SU-DHL-6 (cell line): ENCODE measurements around the gene IMPDH2.

ENCODE experiments used
- H2AFZ ChIP-seq: fragments of 200-600 bp; sonication (generic); 2 replicates; pipeline ENCODE4 v1.6.1; 2014; ENCODE audit warnings: low read depth, mild to moderate bottlenecking, moderate library complexity, mixed read lengths, antibody characterized with exemption, low read length; ENCODE audit not compliant: severe bottlenecking
- H3F3A ChIP-seq: fragments of 200-600 bp; shearing (Covaris generic); 2 replicates; pipeline ENCODE4 v1.6.0; 2016; ENCODE audit warnings: antibody characterized with exemption, mild to moderate bottlenecking; ENCODE audit not compliant: insufficient read depth
- H3K27ac ChIP-seq: fragments of 200-600 bp; sonication (generic); 2 replicates; pipeline ENCODE4 v1.5.1; 2016; ENCODE audit warnings: low read depth, mild to moderate bottlenecking, low read length, moderate library complexity, mixed read lengths
- H3K27me3 ChIP-seq: fragments of 200-600 bp; sonication (generic), shearing (Covaris generic); 2 replicates; pipeline ENCODE4 v1.6.0; 2014; ENCODE audit warnings: mild to moderate bottlenecking, low read length
- H3K36me3 ChIP-seq: fragments of 200-600 bp; sonication (generic); 2 replicates; pipeline ENCODE4 v1.6.1; 2014; ENCODE audit warnings: mild to moderate bottlenecking, low read length, mixed read lengths
- H3K4me2 ChIP-seq: fragments of 300-600, 200-600 bp; shearing (Covaris generic), sonication (generic); 2 replicates; pipeline ENCODE4 v1.6.0; 2014; ENCODE audit warnings: low read length, low read depth, mild to moderate bottlenecking; ENCODE audit not compliant: poor library complexity, severe bottlenecking
- H3K4me3 ChIP-seq: fragments of 200-600 bp; sonication (generic); 2 replicates; pipeline ENCODE4 v1.5.1; 2014; ENCODE audit warnings: antibody characterized with exemption, low read length, mild to moderate bottlenecking, mixed read lengths; ENCODE audit not compliant: insufficient read depth, poor library complexity, severe bottlenecking
- H3K79me2 ChIP-seq: fragments of 200-600 bp; sonication (generic); 2 replicates; pipeline ENCODE4 v1.6.1; 2014; ENCODE audit warnings: mild to moderate bottlenecking, low read length, moderate library complexity; ENCODE audit not compliant: insufficient read depth
- H3K9ac ChIP-seq: fragments of 200-600 bp; sonication (generic); 2 replicates; pipeline ENCODE4 v1.7.0; 2014; ENCODE audit warnings: mild to moderate bottlenecking, low read length
- H3K9me2 ChIP-seq: fragments of 200-600 bp; sonication (generic); replicated peaks from 2 replicates; pipeline ENCODE4 v1.6.1; 2014; ENCODE audit warnings: low read length; ENCODE audit not compliant: insufficient read depth
- H3K9me3 ChIP-seq: fragments of 200-600 bp; sonication (generic); 2 replicates; pipeline ENCODE4 v1.6.1; 2014; ENCODE audit warnings: low read length, mixed read lengths; ENCODE audit not compliant: insufficient read depth
- H4K20me1 ChIP-seq: fragments of 200-600 bp; sonication (generic); 2 replicates; pipeline ENCODE4 v1.6.1; 2014; ENCODE audit warnings: low read depth, mild to moderate bottlenecking, antibody characterized with exemption, low read length, moderate library complexity, mixed read lengths
- EZH2phosphoT487 ChIP-seq: fragments of 200-600 bp; sonication (generic), shearing (Covaris generic); conservative IDR thresholded peaks from 2 replicates; pipeline ENCODE4 v1.6.1; 2018; ENCODE audit warnings: mild to moderate bottlenecking, antibody characterized with exemption, low read length, moderate library complexity, mixed read lengths
- TF ChIP-seq, protein P1 (sequence below): fragments of 200-600 bp; sonication (generic); IDR thresholded peaks from one replicate; pipeline ENCODE4 v1.5.1; 2017; ENCODE audit warnings: antibody characterized with exemption, mild to moderate bottlenecking, low read length, moderate library complexity; ENCODE audit not compliant: insufficient read depth, poor library complexity, severe bottlenecking

IMPDH2 gene

GRCh38 chr3:48989796-48990635 lies 39.2 kb downstream of the IMPDH2 start, which contains the start of gene P4HTM:
TSS of gene P4HTM (plus strand) at chr3:48990241. CDS start at chr3:48990257, 16 bp downstream.
- Histone ChIP-seq H3K36me3 (no peaks in the 10 kb centered on the region), H2AFZ (peak within 1 kb of the TSS; percentile 64), H3K27me3 (no peaks in the 10 kb centered on the region), H4K20me1 (no peaks in the 10 kb centered on the region), H3K4me2 (peak within 1 kb of the TSS; percentile 76), H3K27ac (peak within 1 kb of the TSS; percentile 65), H3K79me2 (peaks cover 20% of the 10 kb centered on the region), H3K9me2 (no peaks in the 10 kb centered on the region), H3K9me3 (no peaks in the 10 kb centered on the region), H3F3A (peaks cover 9% of the 10 kb centered on the region; the same call in 1 of the 2 replicates), H3K4me3 (peak within 1 kb of the TSS; percentile 60), H3K9ac (peak within 1 kb of the TSS; percentile 70)
- no peak for TF ChIP-seq EZH2phosphoT487
- TF ChIP-seq, protein P1, sequence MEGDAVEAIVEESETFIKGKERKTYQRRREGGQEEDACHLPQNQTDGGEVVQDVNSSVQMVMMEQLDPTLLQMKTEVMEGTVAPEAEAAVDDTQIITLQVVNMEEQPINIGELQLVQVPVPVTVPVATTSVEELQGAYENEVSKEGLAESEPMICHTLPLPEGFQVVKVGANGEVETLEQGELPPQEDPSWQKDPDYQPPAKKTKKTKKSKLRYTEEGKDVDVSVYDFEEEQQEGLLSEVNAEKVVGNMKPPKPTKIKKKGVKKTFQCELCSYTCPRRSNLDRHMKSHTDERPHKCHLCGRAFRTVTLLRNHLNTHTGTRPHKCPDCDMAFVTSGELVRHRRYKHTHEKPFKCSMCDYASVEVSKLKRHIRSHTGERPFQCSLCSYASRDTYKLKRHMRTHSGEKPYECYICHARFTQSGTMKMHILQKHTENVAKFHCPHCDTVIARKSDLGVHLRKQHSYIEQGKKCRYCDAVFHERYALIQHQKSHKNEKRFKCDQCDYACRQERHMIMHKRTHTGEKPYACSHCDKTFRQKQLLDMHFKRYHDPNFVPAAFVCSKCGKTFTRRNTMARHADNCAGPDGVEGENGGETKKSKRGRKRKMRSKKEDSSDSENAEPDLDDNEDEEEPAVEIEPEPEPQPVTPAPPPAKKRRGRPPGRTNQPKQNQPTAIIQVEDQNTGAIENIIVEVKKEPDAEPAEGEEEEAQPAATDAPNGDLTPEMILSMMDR, result peak; percentile 15

DNA sequence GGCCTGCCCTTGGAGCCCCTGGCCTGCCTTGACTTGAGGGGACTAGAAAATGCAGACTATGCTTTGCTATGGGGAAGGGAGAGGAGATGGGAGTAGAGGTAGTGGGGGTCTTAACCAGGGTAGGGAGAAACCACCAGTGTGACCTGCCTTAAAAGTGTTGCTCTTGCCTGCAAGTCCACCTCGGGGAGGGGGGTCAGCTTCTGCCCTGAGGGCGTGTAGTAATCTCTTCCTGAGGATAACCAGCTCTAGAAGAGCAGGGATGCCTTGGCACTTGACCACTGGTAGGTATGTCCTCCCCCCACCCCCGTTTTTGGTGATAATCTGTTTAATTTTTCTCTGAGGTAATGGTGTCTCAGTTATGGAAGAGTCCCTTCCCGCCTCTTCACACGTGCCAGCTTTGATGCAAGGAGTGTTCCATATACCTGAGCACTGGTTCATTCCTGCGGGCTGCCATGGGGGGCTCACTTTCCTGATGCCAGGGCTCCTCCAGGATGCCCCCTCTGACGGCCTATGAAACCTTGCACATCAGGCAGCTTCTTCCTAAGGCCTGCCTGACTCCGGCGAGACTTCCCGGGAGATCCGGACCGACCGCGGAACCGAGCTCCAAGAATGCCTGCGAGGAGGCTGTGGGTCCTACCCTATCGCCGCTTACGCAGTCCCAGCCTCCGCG lies 39.9 kb downstream of the IMPDH2 start:
- Histone ChIP-seq H3K4me2 (peak overlapping the region; percentile 76), H4K20me1 (no peaks in the 10 kb centered on the region), H3K36me3 (no peaks in the 10 kb centered on the region), H3K4me3 (peak overlapping the region; percentile 60), H2AFZ (peak overlapping the region; percentile 61), H3K27ac (peak overlapping the region; percentile 65), H3K9me3 (no peaks in the 10 kb centered on the region), H3K9ac (peak overlapping the region; percentile 70), H3F3A (peaks cover 9% of the 10 kb centered on the region; the same call in 1 of the 2 replicates), H3K79me2 (peaks cover 20% of the 10 kb centered on the region), H3K27me3 (no peaks in the 10 kb centered on the region), H3K9me2 (no peaks in the 10 kb centered on the region)
- TF ChIP-seq EZH2phosphoT487, result no peak

DNA sequence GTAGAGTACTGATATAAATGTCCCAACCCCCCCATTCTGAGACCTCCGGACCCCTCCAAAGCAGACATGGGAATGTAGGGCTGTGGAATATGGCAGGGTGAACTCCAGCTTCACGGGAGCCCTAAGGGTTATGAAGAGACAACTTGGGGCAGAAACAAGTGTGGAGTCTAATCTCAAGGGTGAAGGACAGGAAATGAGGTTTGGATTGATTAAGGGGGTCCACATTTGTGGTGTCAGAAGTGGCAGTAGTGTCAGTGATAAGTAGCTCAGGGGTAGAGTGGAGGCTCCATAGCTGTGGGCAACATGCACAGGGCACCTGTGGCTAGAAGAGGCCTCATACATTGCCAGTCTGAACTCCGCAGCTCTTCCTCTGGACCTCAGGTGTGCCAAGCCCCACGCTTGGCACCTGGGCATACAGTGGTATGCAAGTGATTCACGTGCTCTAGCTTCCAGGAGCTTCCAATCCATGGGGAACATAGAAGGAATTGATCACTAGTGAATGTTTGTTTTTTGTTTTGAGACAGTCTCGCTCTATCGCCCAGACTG lies 43.3 kb downstream of the IMPDH2 start:
- no peaks in the 10 kb centered on the region for H3K9me2 ChIP-seq
- H3K9me3 ChIP-seq, result no peaks in the 10 kb centered on the region
- no peak overlapping the region for H3K4me2 ChIP-seq
- no peak overlapping the region for H3K27ac ChIP-seq
- no peaks in the 10 kb centered on the region; the same call in 1 of the 2 replicates for H3K36me3 ChIP-seq
- no peak overlapping the region for H2AFZ ChIP-seq
- no peak overlapping the region for H3K4me3 ChIP-seq
- no peaks in the 10 kb centered on the region for H4K20me1 ChIP-seq
- H3K79me2 ChIP-seq, result peaks cover 11% of the 10 kb centered on the region
- TF ChIP-seq, protein P1, result no peak
- no peak for TF ChIP-seq EZH2phosphoT487
- no peaks in the 10 kb centered on the region for H3K27me3 ChIP-seq
- no peak overlapping the region for H3K9ac ChIP-seq
- H3F3A ChIP-seq, result peaks cover 9% of the 10 kb centered on the region; the same call in 1 of the 2 replicates
